Activated T-cell treated with anti-CD3 and anti-CD28 coated beads, Interleukin-2, amount 50 U/mL, for 72 hours (primary cell): ENCODE measurements around the gene NKAP. TPM values are rescaled to one million over a fixed set of nuclear protein-coding genes. Genes with fewer than 3 reads are reported as not detected.
"Not testable (repeated sequence)": the region's sequence is repeated elsewhere in the genome, so short reads cannot be mapped to it uniquely, and the experiment has no call there.

ENCODE experiments used
- ATAC-seq, 2 donors: fragments of 150-1000 bp; cut with Tn5 transposase; replicated peaks in 1 of 2; 2 replicates each; pipeline ENCODE4 v1.10.0; 2021; ENCODE audit warnings: moderate library complexity in 2 of 2, mild to moderate bottlenecking in 1 of 2
- DNase-seq, 2 donors: peaks; one replicate each; pipeline ENCODE4 v3.0.0; 2021 to 2022; ENCODE audit warnings: mixed read lengths in 1 of 2
- H3K27ac Mint-ChIP-seq: one replicate; pipeline ENCODE4 v1.8.0; 2022; ENCODE audit warnings: mild to moderate bottlenecking, moderate library complexity, mixed read lengths
- H3K27me3 Mint-ChIP-seq: one replicate; pipeline ENCODE4 v1.8.0; 2022; ENCODE audit warnings: low read depth, mixed read lengths
- H3K36me3 Mint-ChIP-seq, 2 donors: one replicate each; pipeline ENCODE4 v1.8.0; 2022; ENCODE audit warnings: mixed read lengths in 2 of 2, mild to moderate bottlenecking in 1 of 2; ENCODE audit not compliant: insufficient read depth in 2 of 2
- H3K4me1 Mint-ChIP-seq: one replicate; pipeline ENCODE4 v1.8.0; 2022; ENCODE audit warnings: low read depth, mixed read lengths
- H3K4me3 Mint-ChIP-seq, 2 donors: one replicate each; pipeline ENCODE4 v1.8.0; 2022; ENCODE audit warnings: mild to moderate bottlenecking in 2 of 2, mixed read lengths in 2 of 2, moderate library complexity in 2 of 2
- H3K9me3 Mint-ChIP-seq, 2 donors: one replicate each; pipeline ENCODE4 v1.8.0; 2022; ENCODE audit warnings: mixed read lengths in 2 of 2
- total RNA-seq, 2 donors: library from RNA; stranded (reverse); gene quantifications; one replicate each; pipeline ENCODE4 v1.2.3, GENCODE V29; 2022

The NKAP gene
- total RNA-seq, 2 donors from 2014 or later, result 17.7 to 19.0 TPM

DNA sequence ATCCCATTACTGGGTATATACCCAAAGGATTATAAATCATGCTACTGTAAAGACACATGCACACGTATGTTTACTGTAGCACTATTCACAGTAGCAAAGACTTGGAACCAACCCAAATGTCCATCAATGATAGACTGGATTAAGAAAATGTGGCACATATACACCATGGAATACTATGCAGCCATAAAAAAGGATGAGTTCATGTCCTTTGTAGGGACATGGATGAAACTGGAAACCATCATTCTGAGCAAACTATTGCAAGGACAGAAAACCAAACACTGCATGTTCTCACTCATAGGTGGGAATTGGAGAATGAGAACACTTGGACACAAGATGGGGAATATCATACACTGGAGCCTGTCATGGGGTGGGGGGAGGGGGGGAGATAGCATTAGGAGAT, 23.3 kb upstream of the NKAP start:
- ATAC-seq, H3K4me1 Mint-ChIP-seq, H3K27ac Mint-ChIP-seq, H3K9me3 Mint-ChIP-seq, H3K36me3 Mint-ChIP-seq, H3K4me3 Mint-ChIP-seq, DNase-seq: not testable (repeated sequence)
- H3K27me3 Mint-ChIP-seq, result peaks cover 28% of the 10 kb centered on the region

DNA sequence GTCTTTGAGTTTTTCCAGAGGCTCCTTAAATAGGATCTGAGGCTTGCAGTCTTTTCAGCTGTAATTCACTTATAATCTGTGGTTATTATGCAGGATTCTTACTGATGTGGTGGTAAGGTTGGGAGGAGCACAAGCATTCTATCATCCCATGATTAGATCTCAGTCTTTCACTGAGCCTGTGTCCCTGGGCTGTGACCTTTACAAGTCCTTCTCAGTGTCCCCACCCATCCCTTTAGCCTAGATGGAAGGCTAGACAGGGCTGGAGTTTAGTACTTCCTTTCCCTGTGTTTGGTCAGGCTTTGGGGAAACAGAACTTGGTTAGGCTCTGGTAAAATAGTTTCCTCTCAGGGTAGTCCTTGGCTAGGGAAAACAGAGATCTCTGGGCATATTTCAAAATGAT, 17.1 kb upstream of the NKAP start:
- Mint-ChIP-seq H3K27me3 (peaks cover 70% of the 10 kb centered on the region), H3K4me1 (peaks cover 10% of the 10 kb centered on the region), H3K9me3 (no peaks in the 10 kb centered on the region), H3K27ac (no peak overlapping the region), H3K36me3 (peaks cover 0 to 3% of the 10 kb centered on the region in 2 donors), H3K4me3 (no peak overlapping the region)
- DNase-seq (no peak), ATAC-seq (no peak)

DNA sequence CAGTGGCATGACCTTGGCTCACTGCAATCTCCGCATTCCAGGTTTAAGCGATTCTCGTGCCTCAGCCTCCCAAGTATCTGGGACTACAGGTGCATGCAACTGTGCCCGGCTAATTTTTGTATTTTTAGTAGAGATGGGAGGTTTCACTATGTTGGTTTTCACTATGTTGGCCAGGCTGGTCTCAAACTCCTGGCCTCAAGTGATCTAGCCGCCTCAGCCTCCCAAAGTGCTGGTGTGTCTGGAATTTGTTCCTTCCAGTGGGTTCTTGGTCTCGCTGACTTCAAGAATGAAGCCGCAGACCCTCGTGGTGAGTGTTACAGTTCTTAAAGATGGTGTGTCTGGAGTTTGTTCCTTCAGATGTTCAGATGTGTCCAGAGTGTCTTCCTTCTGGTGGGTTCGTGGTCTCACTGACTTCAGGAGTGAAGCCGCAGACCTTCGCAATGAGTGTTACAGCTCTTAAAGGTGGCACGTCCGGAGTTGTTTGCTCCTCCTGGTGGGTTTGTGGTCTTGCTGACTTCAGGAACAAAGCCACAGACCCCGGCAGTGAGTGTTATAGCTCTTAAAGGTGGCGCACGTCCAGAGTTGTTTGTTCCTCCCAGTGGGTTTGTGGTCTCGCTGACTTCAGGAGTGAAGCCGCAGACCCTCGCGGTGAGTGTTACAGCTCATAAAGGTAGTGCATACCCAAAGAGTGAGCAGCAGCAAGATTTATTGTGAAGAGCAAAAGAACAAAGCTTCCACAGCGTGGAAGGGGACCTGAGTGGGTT, 12.4 kb upstream of the NKAP start:
- ATAC-seq, result peak; percentile 82 to 95
- H3K4me1 Mint-ChIP-seq, result peaks cover 11% of the 10 kb centered on the region
- not testable (repeated sequence) for H3K9me3 Mint-ChIP-seq, H3K36me3 Mint-ChIP-seq
- peak; percentile 69 to 77 for DNase-seq
- H3K27me3 Mint-ChIP-seq, result peaks cover 63% of the 10 kb centered on the region
- peak overlapping the region; percentile 29 to 63 for H3K4me3 Mint-ChIP-seq
- peak overlapping the region; percentile 57 for H3K27ac Mint-ChIP-seq

DNA sequence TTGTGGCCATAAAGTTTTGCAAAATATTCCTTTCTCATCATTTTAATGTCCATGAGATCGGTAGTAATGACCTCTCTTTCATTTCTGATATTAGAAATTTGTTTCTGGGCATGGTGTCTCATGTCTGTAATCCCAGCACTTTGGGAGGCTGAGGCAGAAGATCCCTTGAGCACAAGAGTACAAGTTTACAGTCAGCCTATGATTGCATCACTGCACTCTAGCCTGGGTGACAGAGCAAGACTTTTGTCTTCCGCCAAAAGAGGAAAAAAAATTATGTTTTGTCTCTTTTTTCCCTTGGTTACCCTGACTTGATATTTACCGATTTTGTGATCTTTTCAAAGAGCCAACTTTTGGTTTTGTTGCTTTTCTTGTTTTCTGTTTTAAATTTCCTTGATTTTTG, 10.8 kb upstream of the NKAP start:
- Mint-ChIP-seq H3K4me3 (no peak overlapping the region), H3K9me3 (no peaks in the 10 kb centered on the region), H3K4me1 (peaks cover 11% of the 10 kb centered on the region), H3K27ac (no peak overlapping the region), H3K27me3 (peaks cover 47% of the 10 kb centered on the region), H3K36me3 (peaks cover 0 to 3% of the 10 kb centered on the region in 2 donors)
- ATAC-seq, result no peak
- DNase-seq, result no peak

DNA sequence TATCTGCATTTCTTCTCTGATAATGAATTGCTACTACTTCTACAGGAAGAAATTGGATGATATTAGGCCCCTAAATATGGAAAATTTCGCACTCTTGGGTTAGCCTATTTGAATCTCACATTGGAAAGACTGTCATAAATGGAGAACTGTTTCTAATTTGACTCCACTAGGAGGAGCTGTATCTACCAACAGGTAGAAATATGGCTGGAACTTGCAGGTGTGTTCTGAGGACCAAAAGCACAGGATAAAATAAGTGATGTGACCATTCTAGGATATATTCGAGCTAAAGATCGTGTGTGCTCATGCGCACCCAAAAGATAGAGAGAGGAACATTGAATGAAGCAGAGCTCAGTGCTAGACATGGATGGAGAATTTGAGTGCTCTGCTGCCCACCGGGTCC, 4.8 kb upstream of the NKAP start:
- no peaks in the 10 kb centered on the region for H3K4me1 Mint-ChIP-seq
- peaks cover 15% of the 10 kb centered on the region for H3K27me3 Mint-ChIP-seq
- no peak for ATAC-seq
- H3K9me3 Mint-ChIP-seq, result no peaks in the 10 kb centered on the region
- DNase-seq, result no peak
- no peak overlapping the region for H3K4me3 Mint-ChIP-seq
- no peak overlapping the region for H3K27ac Mint-ChIP-seq
- H3K36me3 Mint-ChIP-seq, result no peaks in the 10 kb centered on the region

DNA sequence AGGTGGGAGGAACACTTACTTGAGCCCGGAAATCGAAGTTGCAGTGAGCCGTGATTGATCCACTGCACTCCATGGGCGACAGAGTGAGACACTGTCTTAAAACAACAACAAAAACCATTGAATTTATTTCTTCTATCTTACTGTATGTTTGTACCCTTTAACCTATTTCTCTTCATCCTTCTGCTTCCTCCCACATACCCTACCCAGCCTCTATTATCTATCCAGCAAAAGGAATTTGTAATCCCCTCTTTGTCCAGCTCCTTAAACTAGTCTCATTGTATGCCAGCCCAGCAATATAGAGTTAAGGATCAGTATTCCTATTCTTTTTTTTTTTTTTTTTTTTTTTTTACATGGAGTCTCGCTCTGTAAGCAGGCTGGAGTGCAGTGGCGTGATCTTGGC, 1.9 kb upstream of the NKAP start:
- DNase-seq (no peak), ATAC-seq (no peak)
- Mint-ChIP-seq H3K4me1 (peaks cover 12% of the 10 kb centered on the region), H3K27me3 (peaks cover 12% of the 10 kb centered on the region), H3K9me3 (no peaks in the 10 kb centered on the region), H3K27ac (no peak overlapping the region), H3K4me3 (no peak overlapping the region), H3K36me3 (peaks cover 0 to 2% of the 10 kb centered on the region in 2 donors)

DNA sequence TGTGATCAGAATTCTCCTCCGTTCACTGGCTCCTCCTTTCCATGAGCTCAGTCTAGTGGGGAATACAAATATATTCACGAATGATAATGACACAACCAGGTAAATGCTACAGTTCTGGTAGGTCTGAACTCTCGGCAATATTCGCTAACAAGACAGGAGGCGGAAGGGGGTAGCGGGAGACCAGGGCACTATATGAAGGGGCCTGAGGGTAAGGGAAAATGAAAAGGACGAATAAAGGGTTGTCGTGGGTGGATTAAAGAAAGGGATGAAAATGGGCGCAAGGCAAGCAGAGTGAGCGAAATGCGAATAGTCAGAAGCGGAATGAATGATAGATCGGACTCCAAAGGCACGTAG, 743 bp downstream of the NKAP start:
- ATAC-seq (peak; percentile 6 to 10), DNase-seq (no peak)
- Mint-ChIP-seq H3K9me3 (no peaks in the 10 kb centered on the region), H3K27ac (peak overlapping the region; percentile 82), H3K27me3 (no peaks in the 10 kb centered on the region), H3K4me1 (peaks cover 12% of the 10 kb centered on the region), H3K4me3 (peak overlapping the region; percentile 85 to 91), H3K36me3 (peaks cover 0 to 2% of the 10 kb centered on the region in 2 donors)

DNA sequence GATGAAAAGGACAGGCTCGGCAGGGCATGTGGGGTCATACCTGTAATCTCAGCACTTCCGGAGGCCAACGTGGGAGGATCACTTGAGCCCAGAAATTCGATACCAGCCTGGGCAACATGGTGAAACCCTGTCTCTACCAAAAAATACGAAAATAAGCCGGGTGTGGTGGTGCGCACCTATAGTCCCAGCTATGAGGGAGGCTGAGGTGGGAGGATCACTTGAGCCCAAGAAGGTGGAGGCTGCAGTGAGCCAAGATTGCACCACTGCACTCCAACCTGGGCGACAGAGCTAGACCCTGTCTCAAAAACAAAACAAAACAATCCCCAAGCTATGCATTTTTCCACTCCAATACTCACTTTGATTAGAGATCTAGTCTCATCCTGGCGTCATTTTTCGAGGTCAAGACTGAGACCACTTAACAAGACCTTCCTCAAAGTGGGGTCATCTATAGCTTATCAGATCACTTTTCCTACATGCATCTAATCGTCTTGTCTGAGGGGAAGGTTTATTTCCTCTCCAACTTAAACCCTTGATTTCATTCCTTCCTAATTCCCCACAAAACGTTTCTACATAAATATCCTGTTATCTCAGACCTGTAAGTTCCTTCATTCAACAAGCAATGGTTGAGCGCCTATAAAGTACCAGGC, 1.3 kb downstream of the NKAP start:
- H3K36me3 Mint-ChIP-seq, result peaks cover 0 to 2% of the 10 kb centered on the region in 2 donors
- peak overlapping the region; percentile 85 to 91 for H3K4me3 Mint-ChIP-seq
- H3K4me1 Mint-ChIP-seq, result peaks cover 12% of the 10 kb centered on the region
- DNase-seq, result no peak
- no peak for ATAC-seq
- H3K27me3 Mint-ChIP-seq, result no peaks in the 10 kb centered on the region
- H3K27ac Mint-ChIP-seq, result peak overlapping the region; percentile 82
- H3K9me3 Mint-ChIP-seq, result no peaks in the 10 kb centered on the region

DNA sequence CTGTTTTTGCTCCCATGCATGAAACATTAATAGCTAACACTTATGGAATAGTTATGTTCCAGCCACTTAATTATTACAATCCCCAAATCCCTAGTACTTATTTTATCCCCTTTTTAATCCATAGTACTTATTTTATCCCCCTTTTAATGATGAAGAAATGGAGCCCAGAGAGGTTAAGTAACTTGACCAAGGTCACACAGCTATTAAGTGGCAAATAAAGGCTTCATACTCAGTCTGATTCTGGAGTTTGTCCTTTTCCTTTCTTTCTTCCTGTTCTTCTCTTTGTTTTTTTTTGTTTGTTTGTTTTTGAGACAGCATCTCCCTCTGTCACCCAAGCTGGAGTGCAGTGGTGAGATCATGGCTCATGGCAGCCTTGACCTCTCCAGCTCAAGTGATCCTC, 2.2 kb downstream of the NKAP start:
- Mint-ChIP-seq H3K27me3 (no peaks in the 10 kb centered on the region), H3K4me1 (peaks cover 12% of the 10 kb centered on the region), H3K4me3 (peak overlapping the region; percentile 85 to 91), H3K27ac (peak overlapping the region; percentile 85), H3K36me3 (peaks cover 0 to 2% of the 10 kb centered on the region in 2 donors), H3K9me3 (no peaks in the 10 kb centered on the region)
- ATAC-seq (no peak), DNase-seq (no peak)

DNA sequence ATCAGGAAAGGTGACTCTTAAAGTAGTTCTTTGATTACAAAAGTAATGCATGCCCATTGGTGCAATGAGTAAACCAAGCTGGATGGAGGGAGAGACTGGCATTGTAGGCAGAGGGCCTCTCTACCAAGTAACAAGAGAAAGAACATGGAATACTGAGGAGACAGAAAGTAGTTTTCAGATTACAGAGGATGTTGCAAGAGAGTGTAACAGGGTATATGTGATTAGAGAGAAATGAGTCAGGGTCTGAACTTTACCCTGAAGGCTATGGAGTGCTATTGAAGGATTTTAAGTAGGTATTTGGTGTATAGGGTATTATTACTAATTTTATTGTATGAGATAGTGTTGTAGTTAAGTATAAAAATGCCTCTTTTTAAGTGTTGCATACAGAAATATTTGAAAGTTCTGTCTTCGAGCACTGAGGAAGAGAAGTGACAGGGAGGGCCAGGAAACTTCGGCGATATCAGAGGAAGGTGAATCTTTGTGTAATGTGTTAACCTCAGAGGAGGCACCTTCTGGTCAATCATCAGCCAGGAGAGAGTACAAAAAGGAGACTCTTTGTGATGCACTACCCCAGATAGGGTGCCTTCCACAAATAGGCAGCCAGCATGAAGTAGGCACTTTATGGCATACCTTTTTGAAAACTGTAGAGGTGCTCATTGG, 8.2 kb downstream of the NKAP start:
- H3K4me3 Mint-ChIP-seq, result no peak overlapping the region
- H3K27ac Mint-ChIP-seq, result peak overlapping the region; percentile 62
- H3K4me1 Mint-ChIP-seq, result no peaks in the 10 kb centered on the region
- peaks cover 5 to 10% of the 10 kb centered on the region in 2 donors for H3K36me3 Mint-ChIP-seq
- no peaks in the 10 kb centered on the region for H3K27me3 Mint-ChIP-seq
- DNase-seq, result no peak
- H3K9me3 Mint-ChIP-seq, result no peaks in the 10 kb centered on the region
- ATAC-seq, result no peak

DNA sequence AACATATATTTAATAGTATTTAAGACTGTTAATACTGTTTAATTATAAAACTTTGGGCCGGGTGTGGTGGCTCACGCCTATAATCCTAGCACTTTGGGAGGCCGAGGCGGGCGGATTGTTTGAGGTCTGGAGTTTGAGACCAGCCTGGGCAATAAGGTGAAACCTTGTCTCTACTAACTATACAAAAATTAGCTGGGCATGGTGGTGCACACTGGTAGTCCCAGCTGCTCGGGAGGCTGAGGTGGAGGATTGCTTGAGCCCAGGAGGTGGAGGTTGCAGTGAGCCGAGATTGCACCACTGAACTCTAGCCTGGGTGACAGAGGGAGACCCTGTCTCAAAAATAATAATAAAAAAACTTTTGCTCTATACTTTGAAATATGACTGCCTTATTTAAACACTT, 21.2 kb downstream of the NKAP start:
- DNase-seq, ATAC-seq, H3K4me3 Mint-ChIP-seq, H3K27me3 Mint-ChIP-seq, H3K27ac Mint-ChIP-seq, H3K4me1 Mint-ChIP-seq, H3K36me3 Mint-ChIP-seq, H3K9me3 Mint-ChIP-seq: not testable (repeated sequence)

DNA sequence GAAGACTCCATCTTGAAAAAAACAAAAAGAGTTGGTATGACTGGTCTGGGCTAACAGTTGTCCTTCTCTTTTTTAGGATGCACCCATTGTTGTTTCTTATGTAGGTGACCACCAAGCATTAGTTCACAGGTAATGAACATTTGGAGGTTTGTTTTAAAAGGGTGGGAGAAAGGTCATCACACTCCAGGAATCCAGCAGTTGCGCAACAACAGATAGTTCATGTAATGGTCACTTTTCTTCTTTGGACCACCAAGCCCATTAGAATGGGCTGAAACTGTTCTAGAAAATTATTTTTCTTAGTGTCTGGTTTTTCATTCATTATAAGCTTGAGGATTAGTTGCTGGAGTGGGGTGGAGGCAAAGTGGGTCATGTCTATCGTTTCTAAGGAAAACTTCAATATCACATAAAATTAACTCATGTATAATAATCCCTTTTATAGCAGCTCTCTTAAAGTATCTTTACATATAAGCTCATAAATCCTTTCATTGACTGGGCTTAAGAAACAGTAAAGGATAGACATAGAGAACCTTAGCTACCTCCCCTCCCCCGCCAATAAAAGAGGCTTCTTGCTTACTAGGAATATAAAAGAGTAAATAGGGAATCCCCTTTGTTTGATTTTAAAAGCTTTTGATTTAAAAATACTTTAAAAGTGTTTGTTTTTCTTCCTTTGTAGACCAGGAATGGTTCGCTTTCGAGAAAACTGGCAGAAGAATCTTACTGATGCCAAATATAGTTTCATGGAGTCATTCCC, 23.5 kb downstream of the NKAP start:
- Mint-ChIP-seq H3K36me3 (no peaks in the 10 kb centered on the region), H3K4me3 (no peak overlapping the region), H3K27ac (no peak overlapping the region), H3K4me1 (no peaks in the 10 kb centered on the region), H3K27me3 (peaks cover 25% of the 10 kb centered on the region), H3K9me3 (no peaks in the 10 kb centered on the region)
- DNase-seq, result no peak
- no peak for ATAC-seq

DNA sequence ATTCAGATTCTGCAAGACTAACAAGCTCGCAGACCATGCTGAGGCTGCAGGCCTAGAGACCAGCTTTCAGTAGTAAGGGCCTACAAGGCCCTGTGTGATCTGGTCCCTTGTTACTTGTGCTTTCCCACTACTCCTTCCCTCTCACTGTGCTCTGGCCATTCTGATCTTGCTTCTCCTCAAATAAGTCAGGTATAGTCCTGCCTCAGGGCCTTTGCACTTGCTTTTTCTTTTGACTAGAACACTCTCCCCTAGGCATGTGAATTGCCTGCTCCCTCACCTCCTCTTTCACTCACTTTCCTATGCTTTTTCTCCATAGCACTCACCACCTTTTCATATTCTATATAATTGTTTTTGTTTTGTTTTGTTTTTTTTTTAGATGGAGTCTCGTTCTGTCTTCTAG, 25.7 kb downstream of the NKAP start:
- Mint-ChIP-seq H3K4me3 (no peak overlapping the region), H3K27me3 (peaks cover 27% of the 10 kb centered on the region), H3K9me3 (no peaks in the 10 kb centered on the region), H3K36me3 (no peaks in the 10 kb centered on the region), H3K27ac (no peak overlapping the region), H3K4me1 (no peaks in the 10 kb centered on the region)
- no peak for DNase-seq
- no peak for ATAC-seq
